GM12801 (cell line): Measurements from ENCODE around the gene FBL.

Experiments used
- TF ChIP-seq, protein P1 (sequence below): IDR thresholded peaks from one replicate; pipeline ENCODE4 v1.5.1; 2011; ENCODE audit warnings: control low read depth; ENCODE audit not compliant: insufficient read length; ENCODE audit errors: extremely low read depth

FBL gene

DNA sequence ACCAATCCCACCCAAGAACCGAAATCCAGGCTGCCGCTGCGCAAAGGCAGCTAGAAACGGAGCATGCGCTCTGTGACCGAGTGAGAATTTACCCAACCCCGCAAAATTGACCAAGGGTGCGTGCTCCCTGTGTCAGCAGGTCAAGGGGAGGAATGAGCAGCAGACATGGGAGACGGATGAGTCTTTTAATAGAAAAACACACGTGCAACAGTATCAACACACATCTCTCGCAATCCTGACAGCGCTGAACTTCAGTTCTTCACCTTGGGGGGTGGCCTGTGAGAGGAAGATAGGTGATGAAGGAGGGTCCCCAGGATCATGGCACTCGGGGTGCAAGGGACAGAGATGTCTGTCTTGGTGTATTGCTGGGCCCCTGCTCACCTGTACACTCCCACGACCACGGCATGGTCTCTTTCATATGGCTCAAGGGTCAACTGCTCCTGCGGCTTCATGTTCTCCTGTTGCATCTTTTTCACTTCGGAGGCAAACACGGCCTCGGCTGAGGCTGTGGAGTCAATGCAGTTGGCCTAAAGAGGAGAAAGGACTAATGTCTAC, 11.8 kb downstream of the FBL start:
- TF ChIP-seq, protein P1, sequence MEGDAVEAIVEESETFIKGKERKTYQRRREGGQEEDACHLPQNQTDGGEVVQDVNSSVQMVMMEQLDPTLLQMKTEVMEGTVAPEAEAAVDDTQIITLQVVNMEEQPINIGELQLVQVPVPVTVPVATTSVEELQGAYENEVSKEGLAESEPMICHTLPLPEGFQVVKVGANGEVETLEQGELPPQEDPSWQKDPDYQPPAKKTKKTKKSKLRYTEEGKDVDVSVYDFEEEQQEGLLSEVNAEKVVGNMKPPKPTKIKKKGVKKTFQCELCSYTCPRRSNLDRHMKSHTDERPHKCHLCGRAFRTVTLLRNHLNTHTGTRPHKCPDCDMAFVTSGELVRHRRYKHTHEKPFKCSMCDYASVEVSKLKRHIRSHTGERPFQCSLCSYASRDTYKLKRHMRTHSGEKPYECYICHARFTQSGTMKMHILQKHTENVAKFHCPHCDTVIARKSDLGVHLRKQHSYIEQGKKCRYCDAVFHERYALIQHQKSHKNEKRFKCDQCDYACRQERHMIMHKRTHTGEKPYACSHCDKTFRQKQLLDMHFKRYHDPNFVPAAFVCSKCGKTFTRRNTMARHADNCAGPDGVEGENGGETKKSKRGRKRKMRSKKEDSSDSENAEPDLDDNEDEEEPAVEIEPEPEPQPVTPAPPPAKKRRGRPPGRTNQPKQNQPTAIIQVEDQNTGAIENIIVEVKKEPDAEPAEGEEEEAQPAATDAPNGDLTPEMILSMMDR = no peak

DNA sequence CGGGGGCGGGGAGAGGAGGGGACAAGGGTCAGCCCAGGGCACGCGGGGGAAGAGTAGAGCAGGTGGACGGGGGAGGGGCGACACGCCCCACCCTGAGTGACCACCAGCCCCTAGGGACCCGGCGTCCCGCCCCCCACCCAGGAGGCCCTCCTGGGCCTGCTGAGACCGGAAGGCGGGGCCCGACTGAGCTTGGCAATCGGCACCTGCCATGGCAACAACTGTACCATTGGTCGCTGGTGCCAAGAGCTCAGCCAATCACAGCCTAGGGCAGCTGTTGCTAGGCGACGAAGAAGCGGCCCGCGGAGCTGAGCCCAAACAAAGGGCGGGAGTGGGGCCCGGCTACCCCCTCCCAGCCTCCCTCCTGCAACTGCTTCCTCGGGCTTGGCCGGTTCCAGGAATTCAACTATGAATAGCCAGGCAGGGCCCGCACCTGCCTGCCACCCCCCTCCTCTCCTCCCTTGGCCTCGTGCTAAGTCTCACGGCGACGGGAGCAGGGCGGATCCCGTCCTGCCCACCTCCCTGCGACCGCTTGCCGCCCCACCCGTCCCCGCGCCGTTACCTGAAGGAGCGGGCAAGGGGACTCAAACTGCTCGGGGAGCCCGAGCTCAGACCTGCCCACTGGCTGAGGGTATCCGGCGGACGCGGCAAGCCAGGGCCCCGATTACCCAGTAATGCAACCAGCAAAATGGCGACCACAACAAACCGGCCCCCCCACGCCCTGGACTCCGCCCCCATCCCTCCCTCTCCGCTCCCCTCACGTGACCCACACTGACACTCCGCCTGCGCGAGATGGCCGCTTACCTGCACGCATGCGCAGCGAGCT, 12.5 kb downstream of the FBL start, which contains the start of gene DYRK1B:
TSS of gene DYRK1B (minus strand) at position 699 of the 823 bp plus-strand sequence. CDS start 2,295 bp downstream, outside the sequence.
- TF ChIP-seq, protein P1 = no peak

DNA sequence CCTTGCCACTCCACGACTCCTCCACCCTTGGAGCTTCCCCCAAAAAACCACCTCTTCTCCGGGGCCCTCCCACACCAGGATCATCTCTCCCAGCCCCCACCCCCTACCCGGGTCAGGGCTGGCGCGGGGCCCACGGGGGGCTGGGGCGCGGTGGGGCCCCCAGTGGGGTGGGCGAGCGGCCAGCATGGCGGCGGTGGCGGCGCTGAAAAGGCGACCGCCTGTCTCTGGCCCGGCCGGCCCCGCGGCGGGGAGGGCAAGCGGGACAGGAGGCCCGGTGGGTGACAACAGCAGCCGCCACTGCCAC, 13.1 kb downstream of the FBL start:
- TF ChIP-seq, protein P1 = no peak

DNA sequence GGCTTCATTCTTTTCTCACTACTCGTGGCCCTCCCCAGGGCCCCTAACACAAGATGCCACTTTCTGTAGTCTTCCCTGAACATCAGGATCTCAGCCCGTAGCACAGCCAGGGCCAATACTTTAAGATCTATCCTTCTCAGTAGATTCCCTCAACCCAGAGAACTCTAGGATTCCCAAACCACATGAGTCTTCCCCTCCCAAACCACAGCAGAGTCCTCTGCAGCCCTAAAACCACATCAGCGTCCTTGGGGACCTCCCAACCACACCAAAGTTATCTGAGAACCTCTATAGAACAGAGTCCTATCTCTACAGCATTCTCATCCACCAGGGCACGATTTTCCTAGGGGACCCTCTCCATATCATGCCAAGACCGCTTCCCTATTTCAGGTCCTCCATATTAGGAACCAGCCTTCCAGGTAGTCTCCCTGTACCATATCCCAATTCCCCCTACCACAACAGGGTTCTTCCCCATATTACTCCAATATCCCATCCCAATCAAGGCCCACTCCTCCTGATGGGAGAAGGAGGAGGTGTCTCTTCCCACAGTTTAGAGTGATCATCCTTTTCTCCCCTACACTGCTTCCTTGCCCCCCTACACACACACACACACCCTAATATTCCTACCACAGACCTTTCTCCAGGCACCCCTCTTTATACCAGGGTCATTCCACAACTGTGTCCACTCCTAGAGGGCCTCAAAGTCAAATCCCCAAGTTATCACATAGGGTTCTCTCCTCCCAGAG, 13.7 kb downstream of the FBL start:
- TF ChIP-seq, protein P1 = no peak

DNA sequence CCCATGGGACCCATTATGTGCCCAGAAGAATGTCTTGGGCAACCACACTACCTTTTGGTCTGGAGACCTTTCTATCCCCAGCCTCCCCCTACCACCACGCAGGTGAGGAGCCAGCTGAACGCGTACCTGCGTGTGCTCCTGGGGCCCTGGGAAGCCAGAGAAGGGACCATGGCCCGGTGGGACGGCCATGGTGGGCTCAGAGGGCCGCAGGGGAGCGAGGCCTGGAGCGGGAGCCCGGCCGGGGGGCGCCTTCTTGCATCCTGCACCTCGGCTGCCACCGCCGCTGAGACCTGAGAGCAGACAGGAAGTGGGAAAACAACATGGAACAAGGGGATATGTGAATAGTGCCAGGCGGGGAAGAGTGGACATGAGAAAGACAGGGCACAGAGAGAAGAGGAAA, 14.5 kb downstream of the FBL start:
- TF ChIP-seq, protein P1 = no peak

DNA sequence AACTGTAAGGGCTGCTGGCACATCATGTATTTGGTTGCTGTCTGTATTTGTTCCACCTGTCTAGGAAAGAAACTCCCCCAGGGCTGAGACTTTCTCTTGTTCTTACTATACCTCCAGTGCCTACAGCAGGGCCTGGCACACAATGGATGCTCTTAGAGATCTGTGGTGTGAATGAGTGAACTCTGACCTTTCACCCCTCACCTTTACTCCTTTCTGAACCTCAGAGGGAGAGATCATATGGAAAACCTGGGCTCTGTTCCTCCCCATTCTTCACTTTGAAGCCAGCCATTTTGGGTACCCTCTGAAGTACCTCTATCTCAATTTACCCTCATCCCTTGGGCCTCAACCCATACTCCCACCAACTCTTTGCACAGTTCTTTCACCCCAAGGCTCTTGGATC, 15.3 kb downstream of the FBL start:
- TF ChIP-seq, protein P1 = no peak

DNA sequence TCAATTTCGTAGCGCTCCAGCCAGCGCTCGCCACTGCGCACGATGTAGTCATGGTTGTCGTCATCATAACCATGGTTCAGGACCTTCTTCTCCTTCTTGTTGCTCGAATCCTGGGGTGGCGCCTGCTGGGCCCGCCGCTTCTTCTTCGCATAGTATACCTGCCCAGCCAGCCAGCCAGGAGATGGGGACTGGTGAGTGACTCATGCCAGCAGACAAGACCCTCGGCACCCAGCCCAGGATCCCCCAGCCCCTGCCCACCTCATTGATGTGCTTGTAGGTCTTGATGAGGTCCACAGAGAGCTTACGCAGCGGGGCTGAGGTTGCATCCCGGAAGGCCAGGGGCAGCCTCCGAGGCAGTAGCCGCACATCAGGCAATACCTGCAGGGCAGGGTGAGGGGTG, 15.8 kb downstream of the FBL start:
- TF ChIP-seq, protein P1 = no peak
